Activated effector memory CD4-positive, alpha-beta T cell treated with Interleukin-2 at 50 U/mL for 16 hours (primary cell): Measurements from ENCODE around the gene ANKRD53.
A peak's percentile ranks its signal among the peaks of the same experiment; 100 is the strongest.

Experiments
- DNase-seq: peaks from one replicate; pipeline ENCODE4 v3.0.0-alpha.2; 2020

Gene ANKRD53

GRCh38 chr2:70967189-70967588, 11.2 kb upstream of the ANKRD53 start:
- DNase-seq = no peak

- DNase-seq = no peak
These were observed 3.8 kb upstream of the ANKRD53 start for GRCh38 chr2:70974592-70974991.

GRCh38 chr2:70975237-70975636, 3.2 kb upstream of the ANKRD53 start:
- DNase-seq = no peak

GRCh38 chr2:70977605-70978205, 725 bp upstream of the ANKRD53 start:
- DNase-seq = no peak

- DNase-seq = no peak
These were observed 704 bp downstream of the ANKRD53 start for GRCh38 chr2:70979180-70979488.

GRCh38 chr2:70979626-70980025, 1.2 kb downstream of the ANKRD53 start:
- DNase-seq = no peak

GRCh38 chr2:70981421-70981820, 3.0 kb downstream of the ANKRD53 start:
- no peak for DNase-seq

GRCh38 chr2:70981866-70982810, 3.7 kb downstream of the ANKRD53 start:
- no peak for DNase-seq

GRCh38 chr2:70982971-70983370, 4.5 kb downstream of the ANKRD53 start:
- DNase-seq = no peak

GRCh38 chr2:70983506-70984227, 5.2 kb downstream of the ANKRD53 start:
- no peak for DNase-seq

- DNase-seq = no peak
These were observed 5.8 kb downstream of the ANKRD53 start for GRCh38 chr2:70984228-70984575.

- peak; percentile 72 for DNase-seq
These were observed 6.3 kb downstream of the ANKRD53 start for GRCh38 chr2:70984576-70985282.

GRCh38 chr2:70985283-70985688, 6.9 kb downstream of the ANKRD53 start:
- DNase-seq = no peak

GRCh38 chr2:70985956-70986355, 7.5 kb downstream of the ANKRD53 start:
- no peak for DNase-seq

GRCh38 chr2:70986499-70987189, 8.2 kb downstream of the ANKRD53 start:
- no peak for DNase-seq

GRCh38 chr2:70987386-70987785, 9.0 kb downstream of the ANKRD53 start:
- no peak for DNase-seq

GRCh38 chr2:70988151-70988550, 9.7 kb downstream of the ANKRD53 start:
- DNase-seq = no peak

- no peak for DNase-seq
These were observed 10.6 kb downstream of the ANKRD53 start for GRCh38 chr2:70988726-70989648.

- no peak for DNase-seq
These were observed 11.8 kb downstream of the ANKRD53 start for GRCh38 chr2:70990216-70990615.

- no peak for DNase-seq
These were observed 12.7 kb downstream of the ANKRD53 start for GRCh38 chr2:70991142-70991541.

GRCh38 chr2:70991742-70992141, 13.3 kb downstream of the ANKRD53 start:
- no peak for DNase-seq
